HCT116 (cell line): Measurements from ENCODE around the gene SYCP3. TPM values are rescaled to one million over a fixed set of nuclear protein-coding genes. Genes with fewer than 3 reads are reported as not detected.

Source experiments
- ATAC-seq: fragments of 200-7000 bp; cut with Tn5 transposase; 2 replicates; pipeline ENCODE4 v1.9.1; 2020; ENCODE audit warnings: mild to moderate bottlenecking, moderate library complexity
- BruUV-seq: library from RNA; stranded (reverse); fragments of 400-500 nt; replicated peaks from 2 replicates; lab custom pipeline; 2021; lab: Mats Ljungman, UMichigan
- CTCF ChIA-PET: fragments of 300-600 bp; sonication (Branson Sonifier 250); formaldehyde crosslinking; loops from one replicate; lab custom pipeline; 2021; ENCODE audit warnings: antibody characterized with exemption; lab: Charles Lee
- POLR2A ChIA-PET: fragments of 300-600, 350-600 bp; sonication (Branson Sonifier 250); formaldehyde crosslinking; loops from one replicate; lab custom pipeline; 2021; ENCODE audit warnings: antibody characterized with exemption; lab: Charles Lee
- RAD21 ChIA-PET, 2 experiments: fragments of 300-600 bp; sonication (Branson Sonifier 250); formaldehyde crosslinking; loops; one replicate each; lab custom pipeline; 2023; ENCODE audit warnings: low total read pairs in 2 of 2; ENCODE audit not compliant: uncharacterized antibody in 2 of 2, unreplicated experiment in 2 of 2, low non-redundant PET in 1 of 2; lab: Charles Lee
- DNase-seq: peaks from one replicate; pipeline ENCODE4 v3.0.0-alpha.2; 2010; ENCODE audit warnings: low read depth, low spot score
- H2AFZ ChIP-seq: fragments of 200-600 bp; shearing (Covaris generic), sonication (generic); 2 replicates; pipeline ENCODE4 v1.6.1; 2017; ENCODE audit warnings: low read depth, mixed run types, mixed read lengths, antibody characterized with exemption, low read length; ENCODE audit not compliant: poor library complexity, severe bottlenecking
- H3K27ac ChIP-seq: 2 replicates; pipeline ENCODE4 v1.5.1; 2012; ENCODE audit warnings: low read depth, low read length
- H3K27me3 ChIP-seq: fragments of 200-600 bp; sonication (generic); 2 replicates; pipeline ENCODE4 v1.6.1; 2016; ENCODE audit warnings: mixed run types, low read length, mixed read lengths; ENCODE audit not compliant: insufficient read depth
- H3K36me3 ChIP-seq, 2 experiments: fragments of 200-500 bp in 1 of 2; fragments of 200-600 bp in 1 of 2; sonication (Bioruptor generic) in 1 of 2; sonication (generic) in 1 of 2; 2 replicates each; pipeline versions ENCODE4 v1.5.1 to v1.6.1; 2014 to 2016; ENCODE audit warnings: low read length in 2 of 2, inconsistent platforms in 1 of 2, mixed read lengths in 1 of 2, mixed run types in 1 of 2; ENCODE audit not compliant: insufficient read depth in 2 of 2, control insufficient read depth in 1 of 2
- H3K4me1 ChIP-seq, 2 experiments: fragments of 200-600 bp in 1 of 2; sonication (generic) in 1 of 2; 2 replicates each; pipeline versions ENCODE4 v1.5.1 to v1.6.1; 2012 to 2017; ENCODE audit warnings: low read length in 2 of 2, inconsistent platforms in 1 of 2, mild to moderate bottlenecking in 1 of 2, mixed read lengths in 1 of 2, mixed run types in 1 of 2, moderate library complexity in 1 of 2; ENCODE audit not compliant: insufficient read depth in 2 of 2, control insufficient read depth in 1 of 2
- H3K4me2 ChIP-seq: fragments of 200-600 bp; sonication (generic); 2 replicates; pipeline ENCODE4 v1.6.1; 2017; ENCODE audit warnings: mixed run types, low read length, mixed read lengths
- H3K4me3 ChIP-seq, 2 experiments: fragments of 200-600 bp in 1 of 2; sonication (generic) in 1 of 2; replicated peaks in 1 of 2; 2 replicates each; pipeline ENCODE4 v1.5.1; 2011 to 2016; ENCODE audit warnings: low read length in 2 of 2, control low read depth in 1 of 2, low read depth in 1 of 2, mild to moderate bottlenecking in 1 of 2, mixed read lengths in 1 of 2, mixed run types in 1 of 2
- H3K79me2 ChIP-seq: fragments of 200-600 bp; sonication (generic); 2 replicates; pipeline ENCODE4 v1.6.1; 2017; ENCODE audit warnings: mild to moderate bottlenecking, mixed run types, low read length, moderate library complexity, mixed read lengths; ENCODE audit not compliant: insufficient read depth
- H3K9ac ChIP-seq: fragments of 200-600 bp; sonication (generic); 2 replicates; pipeline ENCODE4 v1.6.1; 2016; ENCODE audit warnings: low read length, mixed read lengths
- H3K9me2 ChIP-seq: fragments of 200-600 bp; sonication (generic), shearing (Covaris generic); 2 replicates; pipeline ENCODE4 v1.6.1; 2017; ENCODE audit warnings: mixed run types, mild to moderate bottlenecking, moderate library complexity; ENCODE audit not compliant: insufficient read depth
- H3K9me3 ChIP-seq, 2 experiments: fragments of 200-500 bp in 1 of 2; fragments of 200-600 bp in 1 of 2; sonication (Bioruptor generic) in 1 of 2; sonication (generic) in 1 of 2; 2 replicates each; pipeline ENCODE4 v1.6.1; 2014 to 2017; ENCODE audit warnings: low read length in 2 of 2, mixed read lengths in 2 of 2, inconsistent platforms in 1 of 2, low read depth in 1 of 2, mild to moderate bottlenecking in 1 of 2, mixed run types in 1 of 2, moderate library complexity in 1 of 2; ENCODE audit not compliant: control insufficient read depth in 1 of 2, insufficient read depth in 1 of 2
- H4K20me1 ChIP-seq: fragments of 200-600 bp; sonication (generic), shearing (Covaris generic); 2 replicates; pipeline ENCODE4 v1.6.1; 2017; ENCODE audit warnings: mixed run types, mild to moderate bottlenecking, moderate library complexity; ENCODE audit not compliant: insufficient read depth
- CEBPB ChIP-seq: IDR thresholded peaks from 2 replicates; pipeline ENCODE4 v1.6.1; 2012; ENCODE audit warnings: low read depth
- EGR1 ChIP-seq: IDR thresholded peaks from 2 replicates; pipeline ENCODE4 v1.6.1; 2012; ENCODE audit warnings: low read depth
- ELF1 ChIP-seq: IDR thresholded peaks from 2 replicates; pipeline ENCODE4 v1.6.1; 2012; ENCODE audit warnings: low read depth, borderline replicate concordance
- FOSL1 ChIP-seq: IDR thresholded peaks from 2 replicates; pipeline ENCODE4 v1.6.1; 2012; ENCODE audit warnings: low read depth
- POLR2AphosphoS5 ChIP-seq: IDR thresholded peaks from 2 replicates; pipeline ENCODE4 v1.6.1; 2011; ENCODE audit warnings: mild to moderate bottlenecking, low read depth, low read length, moderate library complexity
- REST ChIP-seq: IDR thresholded peaks from 2 replicates; pipeline ENCODE4 v1.6.1; 2012; ENCODE audit warnings: low read depth
- SIN3A ChIP-seq: IDR thresholded peaks from 2 replicates; pipeline ENCODE4 v1.6.1; 2012; ENCODE audit warnings: low read depth
- SRF ChIP-seq: IDR thresholded peaks from 2 replicates; pipeline ENCODE4 v1.6.1; 2012; ENCODE audit warnings: low read depth
- YY1 ChIP-seq: IDR thresholded peaks from 2 replicates; pipeline ENCODE4 v1.6.1; 2011; ENCODE audit warnings: low read length, low read depth, moderate library complexity, mild to moderate bottlenecking; ENCODE audit not compliant: insufficient replicate concordance; ENCODE audit errors: extremely low read depth
- intact Hi-C: fragments of 100-400 bp; cut with micrococcal nuclease; formaldehyde crosslinking; loops from 2 replicates; pipeline ENCODE4 v1.10.0; 2022
- total RNA-seq: library from RNA; stranded (reverse); gene quantifications from one replicate; pipeline ENCODE4 v1.2.1, GENCODE V29; 2021; ENCODE audit not compliant: unreplicated experiment
- TF ChIP-seq, protein P1 (sequence below), 3 experiments: fragments of 200-600 bp in 1 of 3; sonication (generic) in 1 of 3; IDR thresholded peaks in 2 of 3; conservative IDR thresholded peaks in 1 of 3; 2 replicates each; pipeline ENCODE4 v1.5.1; 2012 to 2017; ENCODE audit warnings: low read depth in 2 of 3, low read length in 2 of 3, antibody characterized with exemption in 1 of 3, borderline replicate concordance in 1 of 3, control low read depth in 1 of 3, mild to moderate bottlenecking in 1 of 3, mixed read lengths in 1 of 3, mixed run types in 1 of 3, moderate library complexity in 1 of 3; ENCODE audit not compliant: insufficient read depth in 1 of 3

Gene SYCP3
- total RNA-seq, 1 experiment from 2014 or later = not detected

- Histone ChIP-seq H3K27me3 (no peaks in the 10 kb centered on the region), H3K4me3 (no peak overlapping the region), H3K27ac (no peak overlapping the region), H3K36me3 (no peaks in the 10 kb centered on the region), H3K4me2 (no peak overlapping the region), H3K79me2 (peaks cover 71% of the 10 kb centered on the region), H3K9ac (no peak overlapping the region), H2AFZ (no peak overlapping the region), H3K9me2 (no peaks in the 10 kb centered on the region), H3K9me3 (no peaks in the 10 kb centered on the region), H3K4me1 (no peaks in the 10 kb centered on the region), H4K20me1 (peaks cover 6% of the 10 kb centered on the region; the same call in 1 of the 2 replicates)
- TF ChIP-seq SRF (no peak), POLR2AphosphoS5 (no peak), EGR1 (no peak)
- TF ChIP-seq, protein P1, sequence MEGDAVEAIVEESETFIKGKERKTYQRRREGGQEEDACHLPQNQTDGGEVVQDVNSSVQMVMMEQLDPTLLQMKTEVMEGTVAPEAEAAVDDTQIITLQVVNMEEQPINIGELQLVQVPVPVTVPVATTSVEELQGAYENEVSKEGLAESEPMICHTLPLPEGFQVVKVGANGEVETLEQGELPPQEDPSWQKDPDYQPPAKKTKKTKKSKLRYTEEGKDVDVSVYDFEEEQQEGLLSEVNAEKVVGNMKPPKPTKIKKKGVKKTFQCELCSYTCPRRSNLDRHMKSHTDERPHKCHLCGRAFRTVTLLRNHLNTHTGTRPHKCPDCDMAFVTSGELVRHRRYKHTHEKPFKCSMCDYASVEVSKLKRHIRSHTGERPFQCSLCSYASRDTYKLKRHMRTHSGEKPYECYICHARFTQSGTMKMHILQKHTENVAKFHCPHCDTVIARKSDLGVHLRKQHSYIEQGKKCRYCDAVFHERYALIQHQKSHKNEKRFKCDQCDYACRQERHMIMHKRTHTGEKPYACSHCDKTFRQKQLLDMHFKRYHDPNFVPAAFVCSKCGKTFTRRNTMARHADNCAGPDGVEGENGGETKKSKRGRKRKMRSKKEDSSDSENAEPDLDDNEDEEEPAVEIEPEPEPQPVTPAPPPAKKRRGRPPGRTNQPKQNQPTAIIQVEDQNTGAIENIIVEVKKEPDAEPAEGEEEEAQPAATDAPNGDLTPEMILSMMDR (IDR thresholded peaks at IDR 0.05 in 2 of 3, conservative IDR thresholded peaks at IDR 0.05 in 1 of 3; ENCODE audit: borderline replicate concordance in 1 of 3, insufficient read depth in 1 of 3, low read depth in 2 of 3, low read length in 2 of 3) = no peak
- no TSS peak for BruUV-seq
- ChIA-PET RAD21 (no interaction called here), POLR2A (no interaction called here), CTCF (no interaction called here)
- intact Hi-C loops = loop anchor here (1.0 kb wide), 1 partner anchor 7 kb away; no protein-coding TSS in a partner anchor
- DNase-seq (no peak), ATAC-seq (no peak)
These were observed 25.3 kb downstream of the SYCP3 start for GRCh38 chr12:101713930-101714329.

GRCh38 chr12:101713059-101713682, 26.1 kb downstream of the SYCP3 start:
- no TSS peak for BruUV-seq
- POLR2A ChIA-PET = no interaction called here

More at GRCh38 chr12:101713059-101713682, 26.1 kb downstream of the SYCP3 start:
- Histone ChIP-seq H3K79me2 (peaks cover 79% of the 10 kb centered on the region), H3K9me2 (no peaks in the 10 kb centered on the region), H3K4me2 (no peak overlapping the region), H3K4me3 (no peak overlapping the region), H3K27me3 (no peaks in the 10 kb centered on the region), H3K9ac (no peak overlapping the region), H3K36me3 (no peaks in the 10 kb centered on the region), H4K20me1 (peaks cover 6% of the 10 kb centered on the region; the same call in 1 of the 2 replicates), H3K4me1 (no peaks in the 10 kb centered on the region), H2AFZ (no peak overlapping the region), H3K27ac (no peak overlapping the region), H3K9me3 (no peaks in the 10 kb centered on the region)
- RAD21 ChIA-PET = no interaction called here
- DNase-seq (no peak), ATAC-seq (no peak)
- TF ChIP-seq CEBPB = no peak
- TF ChIP-seq REST = no peak
- TF ChIP-seq ELF1 = no peak
- no peak for TF ChIP-seq FOSL1
- no peak for TF ChIP-seq YY1
- no peak for TF ChIP-seq SIN3A
- CTCF ChIA-PET = no interaction called here
- intact Hi-C loops = loop anchor here (1.0 kb wide), 1 partner anchor 8 kb away; no protein-coding TSS in a partner anchor
